ENCODE results near the gene HOXC13. TPM values are rescaled to one million over a fixed set of nuclear protein-coding genes. Genes with fewer than 3 reads are reported as not detected.

Gene HOXC13
- total and polyA plus RNA-seq, 8 donors = not detected

GRCh38 chr12:53976172-53976822 is 37.7 kb downstream of the HOXC13 start:
- intact Hi-C loops (cut with DNase I) = no loop called here
- H3K27me3 ChIP-seq = peaks cover 96 to 100% of the 10 kb centered on the region in 2 donors
- DNase-seq (peak in 2 of 4 donors; percentile 54 to 58), ATAC-seq (no peak)
- TF ChIP-seq, protein P1, sequence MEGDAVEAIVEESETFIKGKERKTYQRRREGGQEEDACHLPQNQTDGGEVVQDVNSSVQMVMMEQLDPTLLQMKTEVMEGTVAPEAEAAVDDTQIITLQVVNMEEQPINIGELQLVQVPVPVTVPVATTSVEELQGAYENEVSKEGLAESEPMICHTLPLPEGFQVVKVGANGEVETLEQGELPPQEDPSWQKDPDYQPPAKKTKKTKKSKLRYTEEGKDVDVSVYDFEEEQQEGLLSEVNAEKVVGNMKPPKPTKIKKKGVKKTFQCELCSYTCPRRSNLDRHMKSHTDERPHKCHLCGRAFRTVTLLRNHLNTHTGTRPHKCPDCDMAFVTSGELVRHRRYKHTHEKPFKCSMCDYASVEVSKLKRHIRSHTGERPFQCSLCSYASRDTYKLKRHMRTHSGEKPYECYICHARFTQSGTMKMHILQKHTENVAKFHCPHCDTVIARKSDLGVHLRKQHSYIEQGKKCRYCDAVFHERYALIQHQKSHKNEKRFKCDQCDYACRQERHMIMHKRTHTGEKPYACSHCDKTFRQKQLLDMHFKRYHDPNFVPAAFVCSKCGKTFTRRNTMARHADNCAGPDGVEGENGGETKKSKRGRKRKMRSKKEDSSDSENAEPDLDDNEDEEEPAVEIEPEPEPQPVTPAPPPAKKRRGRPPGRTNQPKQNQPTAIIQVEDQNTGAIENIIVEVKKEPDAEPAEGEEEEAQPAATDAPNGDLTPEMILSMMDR (IDR thresholded peaks at IDR 0.05) = no peak
- no peaks in the 10 kb centered on the region for H3K36me3 ChIP-seq
- H3K27ac ChIP-seq = no peak overlapping the region
- no peak overlapping the region for H3K4me3 ChIP-seq
- H3K4me1 ChIP-seq = peaks cover 0 to 23% of the 10 kb centered on the region in 2 donors
- no peaks in the 10 kb centered on the region for H3K9me3 ChIP-seq

- TF ChIP-seq, protein P1 (IDR thresholded peaks at IDR 0.05) = no peak
- peaks cover 0 to 23% of the 10 kb centered on the region in 2 donors for H3K4me1 ChIP-seq
- H3K36me3 ChIP-seq = no peaks in the 10 kb centered on the region
- H3K27me3 ChIP-seq = peaks cover 96 to 100% of the 10 kb centered on the region in 2 donors
- ATAC-seq (no peak), DNase-seq (no peak)
- no peak overlapping the region for H3K27ac ChIP-seq
- intact Hi-C loops (cut with DNase I) = no loop called here
- H3K9me3 ChIP-seq = no peaks in the 10 kb centered on the region
- H3K4me3 ChIP-seq = no peak overlapping the region
Observed at GRCh38 chr12:53976823-53977595, 38.4 kb downstream of the HOXC13 start.

DNA sequence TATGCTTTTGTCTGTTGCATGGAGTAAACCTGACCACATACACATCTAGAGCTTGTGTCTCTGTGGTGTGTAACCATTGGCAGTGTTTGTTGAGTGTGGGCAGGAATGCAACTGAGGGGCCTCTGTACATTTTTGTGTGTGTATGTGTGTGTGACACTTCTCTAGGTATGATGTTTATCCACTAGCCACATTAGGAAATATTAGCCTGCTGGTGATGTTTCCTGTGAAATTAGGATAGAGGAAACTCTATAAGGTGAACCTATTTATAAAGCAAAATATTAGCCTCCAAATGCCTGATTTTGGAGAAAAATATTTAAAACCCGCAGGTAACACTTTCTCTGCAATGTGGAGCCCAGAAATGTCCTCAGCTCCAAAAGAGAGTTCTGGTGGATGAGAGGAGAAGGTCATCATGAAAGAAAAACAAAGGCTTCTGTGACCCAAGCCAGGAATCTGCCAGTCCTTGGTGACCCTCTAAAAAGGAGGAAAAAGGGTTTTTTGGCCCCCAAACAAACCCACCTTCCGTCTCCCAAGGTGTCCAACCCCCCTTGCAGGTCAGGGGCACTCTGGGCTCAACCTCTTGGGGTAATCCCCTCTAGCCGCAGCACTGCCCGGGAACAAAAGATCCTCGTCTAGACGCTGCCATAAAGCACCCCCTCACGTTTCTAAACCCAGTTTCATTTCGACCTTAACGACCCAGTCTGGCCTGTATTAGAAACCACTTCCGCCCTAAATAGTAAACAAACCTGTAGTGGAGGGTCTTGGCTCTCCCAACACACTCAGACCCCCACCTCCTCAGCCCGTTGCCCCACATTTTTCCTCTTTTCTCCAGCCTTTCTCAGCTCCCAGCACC is 39.2 kb downstream of the HOXC13 start:
- no peak overlapping the region for H3K27ac ChIP-seq
- peaks cover 96 to 100% of the 10 kb centered on the region in 2 donors for H3K27me3 ChIP-seq
- H3K4me3 ChIP-seq = no peak overlapping the region
- H3K4me1 ChIP-seq = peaks cover 0 to 23% of the 10 kb centered on the region in 2 donors
- no peaks in the 10 kb centered on the region for H3K9me3 ChIP-seq
- H3K36me3 ChIP-seq = no peaks in the 10 kb centered on the region
- DNase-seq (no peak), ATAC-seq (no peak)
- TF ChIP-seq, protein P1 (IDR thresholded peaks at IDR 0.05) = no peak
- intact Hi-C loops (cut with DNase I) = no loop called here

DNA sequence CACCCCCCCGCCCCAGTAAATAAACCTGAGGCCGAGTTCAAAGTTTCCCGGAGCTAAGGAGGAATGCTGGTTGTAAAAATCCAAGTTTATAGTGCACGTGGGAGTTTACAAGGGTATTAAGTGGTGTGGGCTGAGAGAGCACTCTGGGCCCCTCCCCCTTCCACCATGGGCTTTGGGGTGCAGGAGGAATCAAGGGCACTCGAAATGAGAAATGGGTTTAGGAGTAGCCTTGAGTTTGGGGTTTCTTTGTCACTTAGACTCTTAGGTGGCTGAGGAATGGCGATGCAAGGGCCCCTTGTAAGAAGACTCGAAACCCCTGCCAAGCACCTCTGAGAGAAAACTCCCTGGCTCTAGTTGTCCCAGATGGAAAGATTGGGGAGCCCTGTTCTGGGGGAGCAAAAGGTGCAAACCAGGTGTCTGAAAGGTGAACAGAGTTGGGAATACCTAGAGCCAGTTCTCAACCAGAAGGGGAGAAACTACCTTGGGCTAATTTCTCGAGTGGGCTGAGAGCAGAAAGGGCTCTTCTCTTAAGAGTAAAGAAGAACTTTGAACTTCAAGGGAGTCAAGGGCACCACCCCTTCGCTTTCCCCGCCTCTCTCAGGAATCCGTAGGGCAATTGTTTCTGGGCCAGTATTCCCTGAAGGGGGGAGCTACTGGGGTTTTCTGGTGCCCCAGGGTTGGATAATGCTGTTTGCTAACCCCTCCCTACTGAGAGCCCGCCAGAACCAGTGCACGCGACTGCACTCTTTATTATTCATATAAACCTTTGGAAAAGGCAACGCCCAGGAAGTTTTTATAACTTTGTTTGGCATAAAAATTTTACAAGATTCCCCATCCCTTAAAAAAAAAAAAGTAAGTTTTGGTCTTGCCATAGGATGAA is 40.1 kb downstream of the HOXC13 start:
- Histone ChIP-seq H3K9me3 (no peaks in the 10 kb centered on the region), H3K27me3 (peaks cover 96 to 100% of the 10 kb centered on the region in 2 donors), H3K27ac (no peak overlapping the region), H3K4me1 (peaks cover 0 to 17% of the 10 kb centered on the region in 2 donors), H3K4me3 (no peak overlapping the region), H3K36me3 (no peaks in the 10 kb centered on the region)
- ATAC-seq = no peak
- TF ChIP-seq, protein P1 (IDR thresholded peaks at IDR 0.05) = no peak
- intact Hi-C loops (cut with DNase I) = no loop called here
- DNase-seq = no peak

Data from left lung (tissue), 10 donors.